Mucosa of descending colon (tissue), 3 donors: ENCODE results near the gene ERICH3. TPM values are rescaled to one million over a fixed set of nuclear protein-coding genes. Genes with fewer than 3 reads are reported as not detected.

Experiments
- ATAC-seq: fragments of 200-7000 bp; cut with Tn5 transposase; one replicate; pipeline ENCODE4 v1.9.1; 2020; ENCODE audit warnings: mild to moderate bottlenecking, moderate library complexity
- DNase-seq, 3 donors: peaks; one replicate each; pipeline ENCODE4 v3.0.0-alpha.2; 2020
- H3K36me3 ChIP-seq: fragments of 200-600 bp; one replicate; pipeline ENCODE4 v1.8.0; 2021; ENCODE audit warnings: low read depth, mild to moderate bottlenecking
- H3K4me1 ChIP-seq: fragments of 200-600 bp; one replicate; pipeline ENCODE4 v1.8.0; 2021; ENCODE audit warnings: low read depth, mild to moderate bottlenecking
- H3K4me3 ChIP-seq: fragments of 200-600 bp; one replicate; pipeline ENCODE4 v1.8.0; 2021; ENCODE audit warnings: mild to moderate bottlenecking
- H3K9me3 ChIP-seq: fragments of 200-600 bp; one replicate; pipeline ENCODE4 v1.8.0; 2021; ENCODE audit warnings: mild to moderate bottlenecking
- intact Hi-C, 2 donors: fragments of 100-400 bp; cut with DNase I in 1 of 2; cut with micrococcal nuclease in 1 of 2; formaldehyde crosslinking; loops; one replicate each; pipeline versions ENCODE4 v1.11.0 to v1.11.1; 2022; cut with DNase I, micrococcal nuclease
- total RNA-seq, 3 donors: library from RNA; stranded (reverse); fragmentation: NEBNext Ultra II Directional in 2 of 3; extraction: Animal tissue kit (Norgen Biotek cat#: 25700) in 2 of 3; gene quantifications; one replicate each; pipeline versions ENCODE4 v1.2.1 to v1.2.4, GENCODE V29; 2021 to 2023
- TF ChIP-seq, protein P1 (sequence below): fragments of 200-600 bp; IDR thresholded peaks from one replicate; pipeline ENCODE4 v1.8.0; 2022; ENCODE audit warnings: antibody characterized with exemption, mild to moderate bottlenecking
- donor health status: DM: no; HTN: no; CAD: no; lungs with moderate emphysema.
- donor health status: DM: no; HTN: no; CAD: no.
- donor health status: DM: no; HTN: yes; CAD: no.

Gene ERICH3
- total RNA-seq, 3 donors from 2014 or later, result 0.06 to 0.51 (median 0.14) TPM

DNA sequence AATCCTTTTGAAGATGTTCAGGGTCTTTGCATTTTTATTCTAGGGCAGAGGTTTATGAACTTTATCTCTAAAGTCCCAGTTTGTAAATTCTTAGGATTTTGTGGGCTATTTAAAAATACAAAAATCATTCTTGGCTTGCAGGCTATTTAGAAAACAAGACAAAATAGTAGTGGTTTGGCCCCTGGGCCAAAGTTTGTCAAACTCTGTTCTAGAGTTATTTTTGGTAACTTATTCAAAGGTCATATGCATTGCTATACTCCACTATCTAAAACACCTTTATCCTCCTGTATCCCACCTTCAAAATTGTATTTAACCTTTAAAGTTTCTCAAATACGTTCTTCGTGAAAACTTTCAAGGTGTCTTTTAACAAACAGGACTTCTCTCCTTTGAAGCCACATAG lies 85.7 kb downstream of the ERICH3 start:
- intact Hi-C loops, result no loop called here
- DNase-seq (no peak), ATAC-seq (no peak)
- Histone ChIP-seq H3K4me3 (no peak overlapping the region), H3K9me3 (no peaks in the 10 kb centered on the region), H3K36me3 (no peaks in the 10 kb centered on the region), H3K4me1 (no peaks in the 10 kb centered on the region)
- TF ChIP-seq, protein P1, sequence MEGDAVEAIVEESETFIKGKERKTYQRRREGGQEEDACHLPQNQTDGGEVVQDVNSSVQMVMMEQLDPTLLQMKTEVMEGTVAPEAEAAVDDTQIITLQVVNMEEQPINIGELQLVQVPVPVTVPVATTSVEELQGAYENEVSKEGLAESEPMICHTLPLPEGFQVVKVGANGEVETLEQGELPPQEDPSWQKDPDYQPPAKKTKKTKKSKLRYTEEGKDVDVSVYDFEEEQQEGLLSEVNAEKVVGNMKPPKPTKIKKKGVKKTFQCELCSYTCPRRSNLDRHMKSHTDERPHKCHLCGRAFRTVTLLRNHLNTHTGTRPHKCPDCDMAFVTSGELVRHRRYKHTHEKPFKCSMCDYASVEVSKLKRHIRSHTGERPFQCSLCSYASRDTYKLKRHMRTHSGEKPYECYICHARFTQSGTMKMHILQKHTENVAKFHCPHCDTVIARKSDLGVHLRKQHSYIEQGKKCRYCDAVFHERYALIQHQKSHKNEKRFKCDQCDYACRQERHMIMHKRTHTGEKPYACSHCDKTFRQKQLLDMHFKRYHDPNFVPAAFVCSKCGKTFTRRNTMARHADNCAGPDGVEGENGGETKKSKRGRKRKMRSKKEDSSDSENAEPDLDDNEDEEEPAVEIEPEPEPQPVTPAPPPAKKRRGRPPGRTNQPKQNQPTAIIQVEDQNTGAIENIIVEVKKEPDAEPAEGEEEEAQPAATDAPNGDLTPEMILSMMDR, result no peak

DNA sequence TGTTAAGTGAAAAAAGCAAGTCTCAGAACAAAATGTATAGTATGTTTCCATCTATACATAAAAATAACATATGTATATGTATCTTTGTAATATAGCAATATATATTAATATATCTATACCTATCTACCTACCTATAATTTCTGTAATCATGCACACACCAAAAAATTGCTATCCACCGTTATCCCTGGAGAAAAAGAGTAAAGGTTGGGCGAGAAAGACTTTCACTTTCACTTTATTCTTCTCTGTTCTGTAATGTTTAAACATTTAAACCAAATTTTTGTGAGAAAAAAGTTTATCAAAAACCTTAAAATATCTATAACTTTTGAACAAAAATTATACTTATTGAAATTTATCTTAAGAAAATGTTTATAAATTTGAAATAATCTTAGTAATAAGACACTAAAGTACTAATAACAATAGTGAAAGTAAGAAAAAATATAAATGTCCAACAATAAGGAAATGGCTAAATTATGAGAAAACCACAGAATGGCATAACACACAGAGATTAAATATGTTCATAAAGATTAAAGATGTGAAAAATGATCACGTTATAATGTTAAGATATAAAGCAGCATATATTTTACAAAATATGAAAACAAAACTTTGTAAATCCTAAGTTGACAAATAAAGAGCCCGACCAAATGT lies 87.2 kb downstream of the ERICH3 start:
- DNase-seq (no peak), ATAC-seq (no peak)
- no peaks in the 10 kb centered on the region for H3K36me3 ChIP-seq
- H3K9me3 ChIP-seq, result no peaks in the 10 kb centered on the region
- H3K4me1 ChIP-seq, result no peaks in the 10 kb centered on the region
- TF ChIP-seq, protein P1, result no peak
- no peak overlapping the region for H3K4me3 ChIP-seq
- intact Hi-C loops, result no loop called here

DNA sequence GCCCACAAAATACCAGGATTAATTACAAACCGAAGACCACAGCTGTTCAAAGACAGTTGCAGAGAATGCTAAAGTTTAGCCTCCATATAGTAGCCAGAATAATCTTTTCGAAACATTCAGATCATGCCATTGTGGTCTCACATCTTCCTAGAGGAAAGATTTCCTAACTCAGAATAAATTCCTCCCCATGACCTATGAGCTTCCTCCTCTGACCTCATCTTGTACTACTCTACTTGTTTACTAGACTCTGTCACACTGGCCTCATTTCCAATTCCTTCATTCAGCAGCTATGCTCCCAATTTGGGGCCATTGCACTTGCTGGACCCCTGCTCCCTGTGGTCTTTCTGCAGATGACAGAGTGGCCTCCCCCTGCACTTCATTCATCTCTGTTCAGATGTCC lies 89.4 kb downstream of the ERICH3 start:
- Histone ChIP-seq H3K9me3 (no peaks in the 10 kb centered on the region), H3K4me1 (no peaks in the 10 kb centered on the region), H3K36me3 (no peaks in the 10 kb centered on the region), H3K4me3 (no peak overlapping the region)
- intact Hi-C loops, result no loop called here
- TF ChIP-seq, protein P1, result no peak
- ATAC-seq, result no peak
- no peak for DNase-seq

DNA sequence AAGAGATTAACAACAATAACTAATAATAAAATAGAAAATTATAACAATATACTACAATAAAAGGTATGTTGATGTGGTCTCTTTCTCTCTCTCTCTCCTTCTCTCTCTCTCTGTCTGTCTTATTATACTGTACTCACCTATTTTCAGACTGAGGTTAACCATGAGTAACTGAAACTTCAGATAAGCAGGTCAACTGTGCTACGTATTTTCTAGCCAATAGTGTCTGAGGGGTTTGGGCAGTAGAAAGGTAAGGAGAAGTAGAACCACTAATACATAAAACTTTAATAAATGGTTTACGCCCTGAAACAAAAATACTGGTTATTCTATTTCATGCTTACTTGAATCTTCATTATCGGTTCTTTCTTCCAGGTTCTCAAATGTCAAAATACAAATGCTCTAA lies 90.2 kb downstream of the ERICH3 start:
- TF ChIP-seq, protein P1, result no peak
- intact Hi-C loops, result no loop called here
- H3K4me3 ChIP-seq, result no peak overlapping the region
- no peaks in the 10 kb centered on the region for H3K36me3 ChIP-seq
- no peaks in the 10 kb centered on the region for H3K9me3 ChIP-seq
- H3K4me1 ChIP-seq, result no peaks in the 10 kb centered on the region
- ATAC-seq, result no peak
- no peak for DNase-seq

DNA sequence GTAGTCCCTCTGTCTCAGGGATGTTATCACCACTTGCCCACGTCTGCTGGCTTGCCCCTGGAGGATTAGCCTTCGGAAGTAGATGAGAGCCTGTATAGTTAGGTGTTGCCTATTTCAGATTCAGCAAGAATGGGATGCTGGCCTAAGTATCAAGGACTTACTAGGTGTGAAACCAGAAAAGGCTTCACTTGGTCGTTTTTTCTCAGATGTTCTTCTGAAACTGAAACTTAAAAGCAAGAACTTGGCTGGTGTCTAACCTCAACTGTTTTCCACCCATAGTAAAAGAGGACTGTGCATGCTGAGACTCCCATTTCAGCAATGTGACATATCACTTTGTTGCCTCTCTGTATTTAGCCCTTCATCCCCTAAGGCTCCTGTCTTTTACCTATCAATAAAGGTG lies 94.2 kb downstream of the ERICH3 start:
- H3K36me3 ChIP-seq, result no peaks in the 10 kb centered on the region
- no peak for DNase-seq
- TF ChIP-seq, protein P1, result no peak
- ATAC-seq, result no peak
- intact Hi-C loops, result no loop called here
- no peak overlapping the region for H3K4me3 ChIP-seq
- H3K9me3 ChIP-seq, result no peaks in the 10 kb centered on the region
- no peaks in the 10 kb centered on the region for H3K4me1 ChIP-seq

DNA sequence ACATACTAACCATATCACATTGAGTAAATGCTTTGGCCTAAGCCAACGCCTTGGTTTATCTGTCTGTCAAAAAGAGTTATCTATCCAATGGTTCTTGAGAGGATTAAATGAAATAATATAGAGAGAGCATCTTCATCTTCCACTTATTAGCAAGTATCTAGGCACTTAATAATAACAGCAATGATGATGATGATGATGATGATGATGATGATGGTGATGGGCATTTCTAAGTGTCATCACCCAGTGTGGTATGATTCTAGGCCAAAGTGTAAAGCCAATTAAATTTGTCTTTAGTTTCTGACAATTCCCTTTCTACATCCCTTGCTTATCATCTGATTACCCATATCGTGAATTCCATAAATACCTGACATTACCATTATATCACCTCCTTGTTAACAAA lies 95.5 kb downstream of the ERICH3 start:
- Histone ChIP-seq H3K4me1 (no peaks in the 10 kb centered on the region), H3K36me3 (no peaks in the 10 kb centered on the region), H3K4me3 (no peak overlapping the region), H3K9me3 (no peaks in the 10 kb centered on the region)
- ATAC-seq (no peak), DNase-seq (no peak)
- intact Hi-C loops, result no loop called here
- TF ChIP-seq, protein P1, result no peak
